NCI-H82 treated with DMSO at 0.1 percent for 48 hours (cell line): Measurements from ENCODE around the gene LYVE1.

Experiments
- DNase-seq: peaks from one replicate; lab custom pipeline; 2025; ENCODE audit not compliant: unreplicated experiment; lab: John Stamatoyannopoulos, UW

Gene LYVE1

GRCh38 chr11:10561947-10562346 is 6.5 kb downstream of the LYVE1 start:
- no peak for DNase-seq

- DNase-seq: no peak
Observed at GRCh38 chr11:10561043-10561818, 7.2 kb downstream of the LYVE1 start.

- DNase-seq: no peak
Observed at GRCh38 chr11:10558288-10558687, 10.2 kb downstream of the LYVE1 start.

GRCh38 chr11:10556590-10556989 is 11.9 kb downstream of the LYVE1 start:
- DNase-seq: no peak

- DNase-seq: no peak
Observed at GRCh38 chr11:10551845-10552352, 16.6 kb downstream of the LYVE1 start.

- no peak for DNase-seq
Observed at GRCh38 chr11:10551290-10551592, 17.2 kb downstream of the LYVE1 start.

- no peak for DNase-seq
Observed at GRCh38 chr11:10550503-10551289, 17.8 kb downstream of the LYVE1 start.

- DNase-seq: no peak
Observed at GRCh38 chr11:10544491-10545465, 23.7 kb downstream of the LYVE1 start.

- DNase-seq: no peak
Observed at GRCh38 chr11:10543782-10544181, 24.7 kb downstream of the LYVE1 start.

- no peak for DNase-seq
Observed at GRCh38 chr11:10542776-10543175, 25.7 kb downstream of the LYVE1 start.

- DNase-seq: no peak
Observed at GRCh38 chr11:10541561-10541930, 26.9 kb downstream of the LYVE1 start.

- DNase-seq: peak; percentile 81
Observed at GRCh38 chr11:10540915-10541560, 27.4 kb downstream of the LYVE1 start, which contains the start of gene RNF141. RNF141 (minus strand) TSS chr11:10541187; CDS start chr11:10534158, 7,029 bp downstream.

- DNase-seq: no peak
Observed at GRCh38 chr11:10540546-10540914, 27.9 kb downstream of the LYVE1 start.

- no peak for DNase-seq
Observed at GRCh38 chr11:10539339-10539738, 29.1 kb downstream of the LYVE1 start.

- DNase-seq: no peak
Observed at GRCh38 chr11:10538924-10539323, 29.5 kb downstream of the LYVE1 start.

GRCh38 chr11:10537600-10537999 is 30.9 kb downstream of the LYVE1 start:
- DNase-seq: no peak

- no peak for DNase-seq
Observed at GRCh38 chr11:10534316-10534715, 34.1 kb downstream of the LYVE1 start.

- DNase-seq: no peak
Observed at GRCh38 chr11:10533323-10533722, 35.1 kb downstream of the LYVE1 start.

GRCh38 chr11:10532526-10532925 is 35.9 kb downstream of the LYVE1 start:
- no peak for DNase-seq

- no peak for DNase-seq
Observed at GRCh38 chr11:10529279-10529678, 39.2 kb downstream of the LYVE1 start.

GRCh38 chr11:10528121-10528520 is 40.3 kb downstream of the LYVE1 start:
- no peak for DNase-seq
